ENCODE data around the gene RBM14.
"Not testable (repeated sequence)": the region's sequence is repeated elsewhere in the genome, so short reads cannot be mapped to it uniquely, and the experiment has no call there.

The RBM14 gene

GRCh38 chr11:66616379-66617154 lies at the start of gene RBM14:
TSS of gene RBM14 (plus strand) at chr11:66616630. CDS start at chr11:66616721, 91 bp downstream.
- DNase-seq, result peak; percentile 86 to 100 (median 98)

GRCh38 chr11:66567787-66568123 lies 48.7 kb upstream of the RBM14 start:
- no peak for DNase-seq

GRCh38 chr11:66568124-66568916 lies 48.1 kb upstream of the RBM14 start, which contains the start of gene CTSF:
TSS of gene CTSF (minus strand) at chr11:66568606. CDS start at chr11:66568486, 120 bp downstream.
- peak; percentile 57 to 96 (median 88) for DNase-seq

GRCh38 chr11:66569076-66569475 lies 47.4 kb upstream of the RBM14 start:
- no peak for DNase-seq

- no peak for DNase-seq
Measured at GRCh38 chr11:66570079-66570849, 46.2 kb upstream of the RBM14 start.

- DNase-seq, result no peak
Measured at GRCh38 chr11:66570850-66571180, 45.6 kb upstream of the RBM14 start.

- DNase-seq, result peak in 56 of 58 donors; percentile 6 to 84 (median 52)
Measured at GRCh38 chr11:66579017-66579606, 37.3 kb upstream of the RBM14 start.

- DNase-seq, result no peak
Measured at GRCh38 chr11:66580803-66581202, 35.6 kb upstream of the RBM14 start.

GRCh38 chr11:66581261-66581660 lies 35.2 kb upstream of the RBM14 start:
- no peak for DNase-seq

GRCh38 chr11:66582565-66583147 lies 33.8 kb upstream of the RBM14 start:
- not testable (repeated sequence) for DNase-seq

GRCh38 chr11:66585447-66585846 lies 31.0 kb upstream of the RBM14 start:
- not testable (repeated sequence) for DNase-seq

- DNase-seq, result no peak
Measured at GRCh38 chr11:66586136-66586535, 30.3 kb upstream of the RBM14 start.

GRCh38 chr11:66589315-66589714 lies 27.1 kb upstream of the RBM14 start:
- DNase-seq, result not testable (repeated sequence)

- DNase-seq, result no peak
Measured at GRCh38 chr11:66589996-66590675, 26.3 kb upstream of the RBM14 start.

GRCh38 chr11:66591175-66591574 lies 25.3 kb upstream of the RBM14 start:
- no peak for DNase-seq

- peak; percentile 61 to 99 (median 92) for DNase-seq
Measured at GRCh38 chr11:66592457-66593302, 23.8 kb upstream of the RBM14 start, which contains the start of the genes CCDC87 and CCS. TSS of gene CCDC87 (minus strand) at chr11:66593063. CDS start at chr11:66593015, 48 bp downstream. TSS of gene CCS (plus strand) at chr11:66593185. CDS start at chr11:66593262, 77 bp downstream.

GRCh38 chr11:66593303-66593635 lies 23.2 kb upstream of the RBM14 start:
- DNase-seq, result peak in 2 of 58 donors; percentile 17 to 38

GRCh38 chr11:66593650-66594049 lies 22.8 kb upstream of the RBM14 start:
- DNase-seq, result no peak

GRCh38 chr11:66595245-66595904 lies 21.1 kb upstream of the RBM14 start:
- peak in 25 of 58 donors; percentile 1 to 59 (median 18) for DNase-seq

Data from anterior cingulate cortex (tissue), 58 donors.